Measurements from ENCODE around the gene FAM210B.

- TF ChIP-seq CTCF (IDR thresholded peaks at IDR 0.05; ENCODE audit: insufficient read depth, low read length, poor library complexity, severe bottlenecking) (no peak), EZH2phosphoT487 (conservative IDR thresholded peaks at IDR 0.05; ENCODE audit: low read length) (no peak)
Observed at GRCh38 chr20:56359212-56360132, 698 bp downstream of the FAM210B start.
